Glutamatergic neuron (in vitro differentiated cells): ENCODE data around the gene KCNAB2. TPM values are rescaled to one million over a fixed set of nuclear protein-coding genes. Genes with fewer than 3 reads are reported as not detected.

Experiments used
- DNase-seq: peaks from one replicate; pipeline ENCODE4 v3.0.0; 2022
- H3K27ac Mint-ChIP-seq: one replicate; pipeline ENCODE4 v1.8.0; 2020; ENCODE audit warnings: mild to moderate bottlenecking, mixed read lengths, inconsistent platforms; ENCODE audit not compliant: unreplicated experiment
- H3K27me3 Mint-ChIP-seq: one replicate; pipeline ENCODE4 v1.8.0; 2020; ENCODE audit warnings: mild to moderate bottlenecking, moderate library complexity, mixed read lengths, inconsistent platforms; ENCODE audit not compliant: unreplicated experiment
- H3K36me3 Mint-ChIP-seq: one replicate; pipeline ENCODE4 v1.8.0; 2020; ENCODE audit warnings: mild to moderate bottlenecking, mixed read lengths, inconsistent platforms; ENCODE audit not compliant: unreplicated experiment
- H3K4me1 Mint-ChIP-seq: one replicate; pipeline ENCODE4 v1.8.0; 2020; ENCODE audit warnings: mild to moderate bottlenecking, low read depth, mixed read lengths, inconsistent platforms; ENCODE audit not compliant: unreplicated experiment
- H3K4me3 Mint-ChIP-seq: one replicate; pipeline ENCODE4 v1.8.0; 2020; ENCODE audit warnings: mild to moderate bottlenecking, mixed read lengths, inconsistent platforms; ENCODE audit not compliant: unreplicated experiment
- H3K9me3 Mint-ChIP-seq: one replicate; pipeline ENCODE4 v1.8.0; 2020; ENCODE audit warnings: mild to moderate bottlenecking, moderate library complexity, mixed read lengths, inconsistent platforms; ENCODE audit not compliant: unreplicated experiment
- total RNA-seq: library from RNA; stranded (reverse); fragmentation: NEBNext Ultra II Directional; extraction: Animal tissue kit (Norgen Biotek cat#: 25700); gene quantifications from one replicate; pipeline ENCODE4 v1.2.1, GENCODE V29; 2021; ENCODE audit not compliant: unreplicated experiment
- TF ChIP-seq, protein P1 (sequence below): fragments of 200-600 bp; sonication (generic); IDR thresholded peaks from one replicate; pipeline ENCODE4 v1.5.0; 2021; ENCODE audit not compliant: partially characterized antibody, unreplicated experiment

The KCNAB2 gene
- total RNA-seq, 1 donor from 2014 or later = 20.4 TPM

DNA sequence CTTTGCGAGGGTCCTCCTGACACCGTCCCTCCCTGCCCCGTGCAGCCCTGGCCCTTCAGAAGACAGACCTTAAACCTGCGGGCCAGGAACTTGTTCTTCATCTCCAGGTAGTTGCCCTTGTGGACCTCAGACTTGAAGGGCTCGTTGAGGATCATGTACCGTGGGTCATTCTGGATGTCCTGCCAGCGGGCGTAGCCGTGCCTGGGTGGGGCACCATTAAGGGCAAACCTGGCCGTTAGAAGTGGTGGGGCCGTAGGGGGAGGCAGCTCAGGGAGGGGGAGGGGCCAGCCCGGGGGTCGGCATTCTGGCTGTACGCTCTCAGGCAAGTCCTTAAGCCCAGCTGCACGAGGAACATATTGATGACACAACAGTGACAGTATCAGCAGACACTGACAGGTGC, 64.6 kb downstream of the KCNAB2 start:
- Mint-ChIP-seq H3K36me3 (no peaks in the 10 kb centered on the region), H3K4me1 (no peaks in the 10 kb centered on the region), H3K27ac (no peak overlapping the region), H3K9me3 (peaks cover 2% of the 10 kb centered on the region), H3K27me3 (peaks cover 6% of the 10 kb centered on the region), H3K4me3 (no peak overlapping the region)
- peak; percentile 11 for DNase-seq
- TF ChIP-seq, protein P1, sequence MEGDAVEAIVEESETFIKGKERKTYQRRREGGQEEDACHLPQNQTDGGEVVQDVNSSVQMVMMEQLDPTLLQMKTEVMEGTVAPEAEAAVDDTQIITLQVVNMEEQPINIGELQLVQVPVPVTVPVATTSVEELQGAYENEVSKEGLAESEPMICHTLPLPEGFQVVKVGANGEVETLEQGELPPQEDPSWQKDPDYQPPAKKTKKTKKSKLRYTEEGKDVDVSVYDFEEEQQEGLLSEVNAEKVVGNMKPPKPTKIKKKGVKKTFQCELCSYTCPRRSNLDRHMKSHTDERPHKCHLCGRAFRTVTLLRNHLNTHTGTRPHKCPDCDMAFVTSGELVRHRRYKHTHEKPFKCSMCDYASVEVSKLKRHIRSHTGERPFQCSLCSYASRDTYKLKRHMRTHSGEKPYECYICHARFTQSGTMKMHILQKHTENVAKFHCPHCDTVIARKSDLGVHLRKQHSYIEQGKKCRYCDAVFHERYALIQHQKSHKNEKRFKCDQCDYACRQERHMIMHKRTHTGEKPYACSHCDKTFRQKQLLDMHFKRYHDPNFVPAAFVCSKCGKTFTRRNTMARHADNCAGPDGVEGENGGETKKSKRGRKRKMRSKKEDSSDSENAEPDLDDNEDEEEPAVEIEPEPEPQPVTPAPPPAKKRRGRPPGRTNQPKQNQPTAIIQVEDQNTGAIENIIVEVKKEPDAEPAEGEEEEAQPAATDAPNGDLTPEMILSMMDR = no peak

DNA sequence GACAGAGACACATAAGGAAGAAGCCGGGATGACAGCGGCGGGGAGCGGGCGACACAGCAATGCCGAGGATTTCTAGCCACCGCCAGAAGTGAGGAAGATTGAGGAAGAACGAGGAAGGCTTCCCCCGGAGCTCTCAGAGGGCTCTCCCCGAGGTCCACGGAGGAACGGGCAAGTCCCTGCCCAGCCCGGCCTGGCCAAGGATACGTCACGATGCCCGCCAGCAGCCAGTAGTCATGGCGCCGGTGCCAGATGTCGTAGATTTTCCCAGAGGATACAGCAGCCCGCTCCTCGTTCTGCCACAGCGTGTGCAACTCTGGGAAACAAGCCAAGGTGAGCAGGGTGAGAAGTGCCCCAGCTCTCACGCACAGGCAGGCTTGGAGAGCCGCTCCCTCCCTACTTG, 65.9 kb downstream of the KCNAB2 start:
- H3K36me3 Mint-ChIP-seq = peaks cover 5% of the 10 kb centered on the region
- no peaks in the 10 kb centered on the region for H3K4me1 Mint-ChIP-seq
- no peak overlapping the region for H3K27ac Mint-ChIP-seq
- TF ChIP-seq, protein P1 = no peak
- no peak overlapping the region for H3K4me3 Mint-ChIP-seq
- H3K27me3 Mint-ChIP-seq = peaks cover 6% of the 10 kb centered on the region
- peaks cover 2% of the 10 kb centered on the region for H3K9me3 Mint-ChIP-seq
- no peak for DNase-seq

DNA sequence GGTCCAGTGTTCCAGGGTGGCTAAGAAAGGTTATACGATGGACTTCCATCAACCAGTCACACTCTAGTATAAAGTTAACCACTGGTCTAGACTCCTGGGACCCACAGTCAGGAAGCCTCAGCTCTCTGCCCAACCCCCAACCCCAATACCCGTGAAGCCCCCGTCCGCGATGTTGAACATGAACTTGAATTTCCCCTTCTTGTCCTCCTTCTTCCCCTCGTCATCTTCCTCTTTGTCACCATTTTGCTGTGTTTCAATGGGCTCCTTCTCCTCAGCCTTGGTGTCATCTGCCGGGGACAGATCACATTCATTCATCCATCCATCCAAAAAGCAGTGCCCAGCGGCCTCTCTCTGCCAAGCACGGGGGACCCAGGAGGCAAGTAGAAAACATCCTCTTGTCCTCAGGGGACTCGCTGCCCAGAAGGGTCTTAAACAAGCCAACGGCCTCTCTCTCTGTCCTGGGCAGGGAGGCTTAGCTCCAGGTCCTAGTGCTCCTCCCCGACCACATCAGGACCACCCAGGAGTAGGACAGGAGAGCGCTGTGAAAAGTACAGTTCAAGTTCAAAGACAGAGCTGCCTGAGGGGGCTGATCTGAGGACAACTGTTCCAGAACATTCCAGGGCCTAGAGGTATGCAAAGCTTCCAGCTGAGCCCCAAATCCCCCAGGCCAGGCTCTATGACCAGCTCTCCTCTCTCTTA, 66.5 kb downstream of the KCNAB2 start:
- TF ChIP-seq, protein P1 = no peak
- Mint-ChIP-seq H3K36me3 (peaks cover 11% of the 10 kb centered on the region), H3K27ac (no peak overlapping the region), H3K9me3 (peaks cover 2% of the 10 kb centered on the region), H3K4me1 (no peaks in the 10 kb centered on the region), H3K4me3 (no peak overlapping the region), H3K27me3 (peaks cover 6% of the 10 kb centered on the region)
- no peak for DNase-seq

DNA sequence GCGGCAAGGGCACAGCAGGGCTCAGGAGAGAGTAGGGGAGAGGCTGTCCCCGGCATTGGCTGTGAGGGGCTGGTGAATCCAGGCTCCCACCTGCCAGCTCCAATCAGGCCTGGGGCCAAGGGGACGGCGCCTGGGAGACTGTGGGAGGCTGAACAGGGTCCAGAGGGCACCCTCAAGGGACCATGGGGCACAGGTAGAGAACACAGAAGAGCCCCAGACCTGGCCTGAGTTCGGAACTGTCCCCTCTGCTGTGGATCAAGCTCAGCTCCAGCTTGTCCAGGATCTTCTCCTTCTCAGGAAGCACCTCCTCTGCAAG, 67.0 kb downstream of the KCNAB2 start:
- DNase-seq = peak; percentile 12
- Mint-ChIP-seq H3K4me3 (no peak overlapping the region), H3K4me1 (no peaks in the 10 kb centered on the region), H3K36me3 (peaks cover 11% of the 10 kb centered on the region), H3K9me3 (peaks cover 2% of the 10 kb centered on the region), H3K27ac (no peak overlapping the region), H3K27me3 (peaks cover 4% of the 10 kb centered on the region)
- TF ChIP-seq, protein P1 = no peak

DNA sequence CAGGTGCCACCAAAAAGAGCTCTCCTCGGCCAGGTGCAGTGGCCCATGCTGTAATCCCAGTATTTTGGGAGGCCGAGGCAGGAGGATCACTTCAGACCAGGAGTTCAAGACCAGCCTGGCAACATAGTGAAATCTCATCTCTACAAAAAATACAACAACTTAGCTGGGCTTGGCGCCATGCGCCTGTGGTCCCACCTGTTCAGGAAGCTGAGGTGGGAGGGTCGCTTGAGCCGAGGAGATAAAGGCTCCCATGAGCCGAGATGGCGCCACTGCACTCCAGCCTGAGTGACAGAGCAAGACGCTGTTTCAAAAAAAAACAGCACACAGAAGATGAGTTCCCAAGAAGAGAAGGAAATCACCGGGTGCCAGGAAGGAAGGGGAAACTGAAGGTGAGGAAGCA, 67.4 kb downstream of the KCNAB2 start:
- H3K4me3 Mint-ChIP-seq = no peak overlapping the region
- H3K9me3 Mint-ChIP-seq = peaks cover 2% of the 10 kb centered on the region
- H3K27me3 Mint-ChIP-seq = peaks cover 3% of the 10 kb centered on the region
- DNase-seq = no peak
- TF ChIP-seq, protein P1 = no peak
- H3K36me3 Mint-ChIP-seq = peaks cover 11% of the 10 kb centered on the region
- H3K4me1 Mint-ChIP-seq = no peaks in the 10 kb centered on the region
- H3K27ac Mint-ChIP-seq = no peak overlapping the region
